Fibroblast of lung (primary cell): ENCODE data around the gene PPP1R1B. TPM values are rescaled to one million over a fixed set of nuclear protein-coding genes. Genes with fewer than 3 reads are reported as not detected.

Experiments
- DNase-seq, 2 donors: peaks; one replicate each; pipeline versions ENCODE4 v3.0.0 to v3.0.0-alpha.2; 2010; ENCODE audit warnings: low read depth in 2 of 2
- H2AFZ ChIP-seq: 2 replicates; pipeline ENCODE4 v1.5.1; 2012; ENCODE audit warnings: low read length, control low read depth, inconsistent platforms
- H3K27ac ChIP-seq: 2 replicates; pipeline ENCODE4 v1.5.1; 2011; ENCODE audit warnings: low read length, control low read depth; ENCODE audit not compliant: insufficient read depth
- H3K27me3 ChIP-seq: 2 replicates; pipeline ENCODE4 v1.5.1; 2011; ENCODE audit warnings: mild to moderate bottlenecking, low read length; ENCODE audit not compliant: control insufficient read depth, insufficient read depth
- H3K36me3 ChIP-seq: 2 replicates; pipeline ENCODE4 v1.5.1; 2011; ENCODE audit warnings: low read length; ENCODE audit not compliant: control insufficient read depth, insufficient read depth
- H3K4me1 ChIP-seq: 2 replicates; pipeline ENCODE4 v1.5.1; 2011; ENCODE audit warnings: low read length; ENCODE audit not compliant: control insufficient read depth, insufficient read depth; ENCODE audit errors: extremely low read depth
- H3K4me2 ChIP-seq: 2 replicates; pipeline ENCODE4 v1.5.1; 2011; ENCODE audit warnings: low read length, control low read depth; ENCODE audit not compliant: insufficient read depth; ENCODE audit errors: extremely low read depth
- H3K4me3 ChIP-seq, 4 experiments: fragments of 200-600 bp in 1 of 4; sonication (generic) in 1 of 4; replicated peaks in 1 of 4; 2 replicates each; pipeline ENCODE4 v1.5.1; 2011 to 2016; ENCODE audit warnings: low read length in 4 of 4, low read depth in 3 of 4, mild to moderate bottlenecking in 3 of 4, control low read depth in 2 of 4, inconsistent platforms in 1 of 4, mixed read lengths in 1 of 4; ENCODE audit not compliant: insufficient read depth in 1 of 4; ENCODE audit errors: control extremely low read depth in 1 of 4
- H3K79me2 ChIP-seq: 2 replicates; pipeline ENCODE4 v1.5.1; 2012; ENCODE audit warnings: mild to moderate bottlenecking, low read length, inconsistent platforms; ENCODE audit not compliant: control insufficient read depth, insufficient read depth
- H3K9ac ChIP-seq: 2 replicates; pipeline ENCODE4 v1.5.1; 2011; ENCODE audit warnings: mild to moderate bottlenecking, low read length, control low read depth; ENCODE audit not compliant: insufficient read depth
- H3K9me3 ChIP-seq: 2 replicates; pipeline ENCODE4 v1.5.1; 2012; ENCODE audit warnings: low read depth, low read length; ENCODE audit not compliant: control insufficient read depth, insufficient read depth
- H4K20me1 ChIP-seq: 2 replicates; pipeline ENCODE4 v1.5.1; 2011; ENCODE audit warnings: low read length; ENCODE audit not compliant: control insufficient read depth, insufficient read depth; ENCODE audit errors: extremely low read depth
- CTCF ChIP-seq, 2 donors: IDR thresholded peaks in 1 of 2; conservative IDR thresholded peaks in 1 of 2; 1 replicate in 1 of 2; 2 replicates in 1 of 2; pipeline ENCODE4 v1.5.1; 2011 to 2012; ENCODE audit warnings: low read length in 2 of 2, control low read depth in 1 of 2, inconsistent platforms in 1 of 2, low read depth in 1 of 2, mild to moderate bottlenecking in 1 of 2
- EZH2 ChIP-seq: IDR thresholded peaks from 2 replicates; pipeline ENCODE4 v1.5.1; 2012; ENCODE audit warnings: low read length, control low read depth, mild to moderate bottlenecking; ENCODE audit errors: missing control alignments
- polyA plus RNA-seq, 2 donors: library from polyadenylated mRNA; depleted of rRNA in 1 of 2; stranded (reverse) in 1 of 2; unstranded in 1 of 2; fragments of >200 nt; gene quantifications; 2 replicates each; pipeline ENCODE4 v1.2.1, GENCODE V29; 2011 to 2012; ENCODE audit warnings: missing spikeins in 1 of 2
- total RNA-seq: library from RNA; depleted of rRNA; stranded (reverse); fragments of >200 nt; gene quantifications from 2 replicates; pipeline ENCODE4 v1.2.1, GENCODE V29; 2014

Gene PPP1R1B
- total and polyA plus RNA-seq, 2 donors (not counting 1 experiment from before 2014, with no cell fraction given), result under 0.01 to 0.05 TPM

GRCh38 chr17:39666601-39667261 is 40.0 kb downstream of the PPP1R1B start:
- H3K4me2 ChIP-seq, result no peak overlapping the region
- peaks cover 36% of the 10 kb centered on the region for H3K27me3 ChIP-seq
- peaks cover 2% of the 10 kb centered on the region for H3K4me1 ChIP-seq
- peaks cover 3% of the 10 kb centered on the region for H3K36me3 ChIP-seq
- H3K27ac ChIP-seq, result no peak overlapping the region
- TF ChIP-seq CTCF (conservative IDR thresholded peaks at IDR 0.05 in 1 of 2, IDR thresholded peaks at IDR 0.05 in 1 of 2; ENCODE audit: low read depth in 1 of 2, low read length in 2 of 2) (no peak), EZH2 (no peak)
- H4K20me1 ChIP-seq, result no peaks in the 10 kb centered on the region
- H3K9ac ChIP-seq, result no peak overlapping the region
- H3K4me3 ChIP-seq, result no peak overlapping the region
- no peaks in the 10 kb centered on the region for H3K9me3 ChIP-seq
- no peak overlapping the region for H2AFZ ChIP-seq
- no peaks in the 10 kb centered on the region for H3K79me2 ChIP-seq
- no peak for DNase-seq

- Histone ChIP-seq H4K20me1 (no peaks in the 10 kb centered on the region), H2AFZ (no peak overlapping the region), H3K4me2 (no peak overlapping the region), H3K4me3 (no peak overlapping the region), H3K27ac (no peak overlapping the region), H3K27me3 (peaks cover 38% of the 10 kb centered on the region), H3K79me2 (no peaks in the 10 kb centered on the region), H3K36me3 (peaks cover 3% of the 10 kb centered on the region), H3K4me1 (peaks cover 2% of the 10 kb centered on the region), H3K9ac (no peak overlapping the region), H3K9me3 (no peaks in the 10 kb centered on the region)
- no peak for TF ChIP-seq CTCF (conservative IDR thresholded peaks at IDR 0.05 in 1 of 2, IDR thresholded peaks at IDR 0.05 in 1 of 2; ENCODE audit: low read depth in 1 of 2, low read length in 2 of 2)
- peak; percentile 73 for TF ChIP-seq EZH2
- DNase-seq, result no peak
Observed at GRCh38 chr17:39667262-39667944, 40.7 kb downstream of the PPP1R1B start.

- peak within 1 kb of the TSS; percentile 64 for H3K4me2 ChIP-seq
- H4K20me1 ChIP-seq, result no peaks in the 10 kb centered on the region
- H3K79me2 ChIP-seq, result no peaks in the 10 kb centered on the region
- peak within 1 kb of the TSS in 1 of 4 experiments; percentile 27 for H3K4me3 ChIP-seq
- H3K9me3 ChIP-seq, result no peaks in the 10 kb centered on the region
- H3K27me3 ChIP-seq, result peaks cover 38% of the 10 kb centered on the region
- H3K4me1 ChIP-seq, result peaks cover 2% of the 10 kb centered on the region
- TF ChIP-seq CTCF (conservative IDR thresholded peaks at IDR 0.05 in 1 of 2, IDR thresholded peaks at IDR 0.05 in 1 of 2; ENCODE audit: low read depth in 1 of 2, low read length in 2 of 2) (peak; percentile 47 to 53), EZH2 (peak; percentile 80)
- no peaks in the 10 kb centered on the region for H3K36me3 ChIP-seq
- no peak within 1 kb of the TSS for H2AFZ ChIP-seq
- no peak within 1 kb of the TSS for H3K9ac ChIP-seq
- peak; percentile 52 to 53 for DNase-seq
- H3K27ac ChIP-seq, result no peak within 1 kb of the TSS
Observed at GRCh38 chr17:39667945-39668924, 41.5 kb downstream of the PPP1R1B start, which contains the start of gene PNMT. TSS of gene PNMT (plus strand) at chr17:39668453. CDS start at chr17:39668476, 23 bp downstream.
